AG10803 (cell line): ENCODE data around the gene SP110.

Experiments
- DNase-seq: peaks from one replicate; pipeline ENCODE4 v3.0.0; 2010; ENCODE audit warnings: low read depth
- H3K4me3 ChIP-seq: 2 replicates; pipeline ENCODE4 v1.5.1; 2011; ENCODE audit warnings: mild to moderate bottlenecking, low read length, control low read depth
- CTCF ChIP-seq: conservative IDR thresholded peaks from 2 replicates; pipeline ENCODE4 v1.5.1; 2011; ENCODE audit warnings: mild to moderate bottlenecking, low read length, control low read depth, inconsistent platforms

SP110 gene

GRCh38 chr2:230172852-230173251 is 46.9 kb downstream of the SP110 start:
- no peak for TF ChIP-seq CTCF
- DNase-seq: no peak
- no peak overlapping the region for H3K4me3 ChIP-seq

GRCh38 chr2:230172156-230172555 is 47.6 kb downstream of the SP110 start:
- no peak for DNase-seq
- TF ChIP-seq CTCF: no peak
- H3K4me3 ChIP-seq: no peak overlapping the region

GRCh38 chr2:230170532-230170931 is 49.3 kb downstream of the SP110 start:
- no peak for TF ChIP-seq CTCF
- H3K4me3 ChIP-seq: no peak overlapping the region
- no peak for DNase-seq

GRCh38 chr2:230166557-230167170 is 53.1 kb downstream of the SP110 start:
- no peak for DNase-seq
- H3K4me3 ChIP-seq: no peak overlapping the region
- no peak for TF ChIP-seq CTCF

- no peak for TF ChIP-seq CTCF
- no peak overlapping the region for H3K4me3 ChIP-seq
- no peak for DNase-seq
Measured at GRCh38 chr2:230164139-230164538, 55.6 kb downstream of the SP110 start.

GRCh38 chr2:230162981-230163380 is 56.8 kb downstream of the SP110 start:
- TF ChIP-seq CTCF: no peak
- no peak for DNase-seq
- H3K4me3 ChIP-seq: no peak overlapping the region

GRCh38 chr2:230161184-230161583 is 58.6 kb downstream of the SP110 start:
- DNase-seq: peak; percentile 35

More at GRCh38 chr2:230161184-230161583, 58.6 kb downstream of the SP110 start:
- H3K4me3 ChIP-seq: no peak overlapping the region
- no peak for TF ChIP-seq CTCF
